ENCODE measurements around the gene LDLRAD4.

GRCh38 chr18:13580351-13580750, 361.8 kb downstream of the LDLRAD4 start:
- no peak for TF ChIP-seq EZH2 (IDR thresholded peaks at IDR 0.05; ENCODE audit: borderline replicate concordance, insufficient read depth, low read depth, low read length, poor library complexity, severe bottlenecking)
- no peak for TF ChIP-seq CTCF (IDR thresholded peaks at IDR 0.05)
